ENCODE data around the gene CLEC16A. TPM values are rescaled to one million over a fixed set of nuclear protein-coding genes. Genes with fewer than 3 reads are reported as not detected.

The CLEC16A gene
- total RNA-seq, 1 donor from 2014 or later: 58.1 TPM

DNA sequence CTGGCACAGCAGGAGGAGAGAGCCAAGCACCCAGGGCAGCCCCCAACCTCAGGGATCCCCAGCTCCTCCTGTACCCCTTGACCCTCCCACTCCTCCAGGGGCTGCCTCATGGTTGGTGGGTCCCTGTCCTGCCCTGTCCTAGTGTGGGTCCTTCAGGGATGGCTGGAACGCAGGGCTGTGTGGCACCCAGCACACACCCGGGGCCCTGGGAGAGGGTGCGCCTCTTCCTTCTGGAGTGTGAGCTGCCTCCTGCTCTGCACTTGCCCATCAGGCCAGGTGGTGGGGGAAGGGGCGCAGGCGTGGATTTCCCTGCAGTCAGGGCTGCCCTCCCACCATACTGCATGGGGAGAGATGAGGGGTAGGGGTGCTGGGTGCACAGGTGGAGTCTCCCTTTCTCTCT, 269.0 kb downstream of the CLEC16A start:
- no peaks in the 10 kb centered on the region for H3K4me1 Mint-ChIP-seq (ENCODE audit: unreplicated experiment)
- H3K36me3 Mint-ChIP-seq (ENCODE audit: low read depth, unreplicated experiment): no peaks in the 10 kb centered on the region
- H3K9me3 Mint-ChIP-seq (ENCODE audit: unreplicated experiment): peaks cover 5% of the 10 kb centered on the region
- no peak for TF ChIP-seq CTCF (IDR thresholded peaks at IDR 0.05; ENCODE audit: unreplicated experiment)
- no peak overlapping the region for H3K4me3 Mint-ChIP-seq (ENCODE audit: unreplicated experiment)
- H3K27me3 Mint-ChIP-seq (ENCODE audit: unreplicated experiment): peaks cover 6% of the 10 kb centered on the region
- DNase-seq (ENCODE audit: low spot score): no peak
- H3K27ac Mint-ChIP-seq (ENCODE audit: unreplicated experiment): no peak overlapping the region

- TF ChIP-seq CTCF (IDR thresholded peaks at IDR 0.05; ENCODE audit: unreplicated experiment): no peak
- Mint-ChIP-seq H3K27me3 (ENCODE audit: unreplicated experiment) (peaks cover 6% of the 10 kb centered on the region), H3K9me3 (ENCODE audit: unreplicated experiment) (peaks cover 5% of the 10 kb centered on the region), H3K27ac (ENCODE audit: unreplicated experiment) (no peak overlapping the region), H3K4me1 (ENCODE audit: unreplicated experiment) (no peaks in the 10 kb centered on the region), H3K4me3 (ENCODE audit: unreplicated experiment) (no peak overlapping the region), H3K36me3 (ENCODE audit: low read depth, unreplicated experiment) (peaks cover 2% of the 10 kb centered on the region)
- DNase-seq (ENCODE audit: low spot score): no peak
Observed at GRCh38 chr16:11213799-11214198, 269.4 kb downstream of the CLEC16A start.

DNA sequence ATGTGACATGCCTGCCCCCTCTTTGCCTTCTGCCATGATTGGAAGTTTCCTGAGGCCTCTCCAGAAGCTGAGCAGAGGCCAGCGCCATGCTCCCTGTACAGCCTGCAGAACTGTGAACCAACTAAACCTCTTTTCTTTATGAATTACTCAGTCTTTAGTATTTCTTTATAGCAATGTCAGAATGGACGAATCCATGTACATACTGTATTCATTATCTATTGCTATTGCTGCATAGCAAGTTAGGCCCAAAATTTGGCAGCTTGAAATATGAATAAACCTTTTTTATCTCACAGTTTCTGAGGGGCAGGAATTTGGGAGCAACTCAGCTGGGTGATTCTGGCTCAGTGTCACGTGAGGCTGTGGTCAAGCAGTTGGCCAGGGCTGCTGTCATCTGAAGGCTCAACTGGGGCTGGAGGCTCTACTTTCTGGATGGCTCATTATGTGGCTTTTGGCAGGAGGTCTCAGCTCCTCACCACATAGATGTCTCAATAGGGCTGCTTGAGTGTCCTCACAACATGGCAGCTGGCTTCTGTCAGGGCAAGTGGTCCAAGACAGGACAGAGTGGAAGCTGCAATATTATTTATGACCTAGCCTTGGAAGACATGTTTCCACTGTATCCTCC, 271.7 kb downstream of the CLEC16A start:
- no peak for DNase-seq (ENCODE audit: low spot score)
- no peak for TF ChIP-seq CTCF (IDR thresholded peaks at IDR 0.05; ENCODE audit: unreplicated experiment)
- peaks cover 3% of the 10 kb centered on the region for H3K36me3 Mint-ChIP-seq (ENCODE audit: low read depth, unreplicated experiment)
- no peak overlapping the region for H3K27ac Mint-ChIP-seq (ENCODE audit: unreplicated experiment)
- no peak overlapping the region for H3K4me3 Mint-ChIP-seq (ENCODE audit: unreplicated experiment)
- H3K4me1 Mint-ChIP-seq (ENCODE audit: unreplicated experiment): no peaks in the 10 kb centered on the region
- peaks cover 6% of the 10 kb centered on the region for H3K27me3 Mint-ChIP-seq (ENCODE audit: unreplicated experiment)
- peaks cover 5% of the 10 kb centered on the region for H3K9me3 Mint-ChIP-seq (ENCODE audit: unreplicated experiment)

DNA sequence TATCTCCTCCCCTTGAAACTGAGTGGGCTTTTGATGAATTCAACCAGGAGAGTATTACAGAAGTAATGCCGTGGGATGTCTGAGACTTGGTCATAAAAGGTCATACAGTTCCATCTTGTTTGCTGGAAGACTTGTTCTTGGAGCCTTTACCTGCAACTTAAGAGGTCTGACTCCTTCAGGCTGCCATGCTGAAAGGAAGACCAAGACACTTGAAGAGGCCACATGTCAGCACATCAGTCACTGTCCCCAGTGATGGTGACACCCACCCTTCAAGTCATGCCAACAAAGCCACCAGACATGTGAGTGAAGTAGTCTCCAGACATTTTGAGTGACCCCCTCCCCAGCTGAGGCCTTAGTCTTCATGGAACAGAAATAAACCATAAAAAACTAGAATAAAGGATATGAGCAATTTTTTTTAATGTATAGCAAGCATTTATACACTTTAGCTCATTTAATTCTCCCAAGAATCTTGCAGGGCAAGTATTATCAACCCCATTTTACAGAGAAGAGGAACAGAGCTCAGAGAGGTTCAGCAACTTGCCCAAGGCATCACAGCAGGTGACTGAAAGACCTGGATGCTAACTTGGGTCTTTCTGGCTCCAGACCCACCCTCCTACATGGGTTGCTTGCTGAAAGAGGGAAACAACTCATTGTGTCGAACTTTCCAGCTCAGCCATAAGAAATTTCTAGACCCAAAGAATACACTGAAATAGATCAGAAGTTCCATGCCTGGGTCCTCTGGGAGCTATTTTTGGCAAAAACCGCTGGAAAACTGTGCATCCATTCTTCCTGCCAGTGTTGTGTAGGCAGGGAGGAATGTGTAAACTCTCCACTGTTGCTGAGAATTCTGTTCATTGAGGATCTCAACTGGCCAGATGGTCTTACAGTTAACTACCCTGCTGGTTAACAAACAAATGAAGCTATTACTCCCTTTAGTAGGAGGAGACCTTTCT, 273.6 kb downstream of the CLEC16A start:
- no peaks in the 10 kb centered on the region for H3K4me1 Mint-ChIP-seq (ENCODE audit: unreplicated experiment)
- H3K9me3 Mint-ChIP-seq (ENCODE audit: unreplicated experiment): peaks cover 5% of the 10 kb centered on the region
- DNase-seq (ENCODE audit: low spot score): no peak
- no peak overlapping the region for H3K27ac Mint-ChIP-seq (ENCODE audit: unreplicated experiment)
- H3K27me3 Mint-ChIP-seq (ENCODE audit: unreplicated experiment): peaks cover 5% of the 10 kb centered on the region
- peaks cover 3% of the 10 kb centered on the region for H3K36me3 Mint-ChIP-seq (ENCODE audit: low read depth, unreplicated experiment)
- H3K4me3 Mint-ChIP-seq (ENCODE audit: unreplicated experiment): peak overlapping the region; percentile 25
- TF ChIP-seq CTCF (IDR thresholded peaks at IDR 0.05; ENCODE audit: unreplicated experiment): no peak

DNA sequence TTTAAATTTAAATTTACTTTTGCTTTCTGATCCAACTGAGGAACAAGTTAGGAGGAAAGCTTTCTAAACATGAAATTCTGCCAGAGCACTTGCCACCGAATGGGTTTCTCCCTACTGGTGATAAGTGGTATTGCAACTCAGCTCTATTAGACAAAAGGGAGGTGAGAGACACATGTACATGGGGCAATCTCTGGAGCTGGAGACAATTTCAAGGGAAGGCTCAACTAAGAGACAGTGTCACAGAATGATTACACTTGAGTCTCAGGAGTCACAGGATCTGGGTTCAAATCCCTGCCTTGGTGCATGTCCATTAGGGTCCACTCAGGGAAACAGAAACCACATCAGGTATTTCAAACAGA, 274.2 kb downstream of the CLEC16A start:
- H3K9me3 Mint-ChIP-seq (ENCODE audit: unreplicated experiment): peaks cover 5% of the 10 kb centered on the region
- TF ChIP-seq CTCF (IDR thresholded peaks at IDR 0.05; ENCODE audit: unreplicated experiment): peak; percentile 86
- H3K4me1 Mint-ChIP-seq (ENCODE audit: unreplicated experiment): no peaks in the 10 kb centered on the region
- DNase-seq (ENCODE audit: low spot score): no peak
- peaks cover 3% of the 10 kb centered on the region for H3K36me3 Mint-ChIP-seq (ENCODE audit: low read depth, unreplicated experiment)
- H3K4me3 Mint-ChIP-seq (ENCODE audit: unreplicated experiment): no peak overlapping the region
- no peak overlapping the region for H3K27ac Mint-ChIP-seq (ENCODE audit: unreplicated experiment)
- H3K27me3 Mint-ChIP-seq (ENCODE audit: unreplicated experiment): peaks cover 5% of the 10 kb centered on the region
